ENCODE results near the gene GLYATL2.

Gene GLYATL2

GRCh38 chr11:58787903-58788302 is 56.6 kb downstream of the GLYATL2 start:
- TF ChIP-seq EZH2 (optimal IDR thresholded peaks at IDR 0.05; ENCODE audit: low read depth, low read length) (no peak), CTCF (IDR thresholded peaks at IDR 0.05; ENCODE audit: low read length) (no peak), EZH2phosphoT487 (IDR thresholded peaks at IDR 0.05; ENCODE audit: low read length) (no peak)
- H3K9me2 ChIP-seq (replicated peaks; ENCODE audit: insufficient read depth, low read length) = no peaks in the 10 kb centered on the region
- no peaks in the 10 kb centered on the region for H3K36me3 ChIP-seq (replicated peaks; ENCODE audit: insufficient read depth, low read length)
- no peaks in the 10 kb centered on the region for H3K79me2 ChIP-seq (ENCODE audit: low read length)
- H3K9me3 ChIP-seq (replicated peaks; ENCODE audit: insufficient read depth, low read length) = no peaks in the 10 kb centered on the region
- no peaks in the 10 kb centered on the region for H3K27me3 ChIP-seq (replicated peaks; ENCODE audit: insufficient read depth, low read length)
- H3K27ac ChIP-seq (ENCODE audit: low read length) = no peak overlapping the region
- no peak overlapping the region for H3K4me2 ChIP-seq (ENCODE audit: low read depth, low read length)
- H3K4me3 ChIP-seq (ENCODE audit: low read length) = no peak overlapping the region
- H2AFZ ChIP-seq (ENCODE audit: low read length) = no peak overlapping the region
- no peaks in the 10 kb centered on the region for H3F3A ChIP-seq (ENCODE audit: insufficient read depth, low read length)
- no peaks in the 10 kb centered on the region for H4K20me1 ChIP-seq (ENCODE audit: insufficient read depth, low read length)
- H3K4me1 ChIP-seq (ENCODE audit: low read length) = no peaks in the 10 kb centered on the region
- H3K9ac ChIP-seq (ENCODE audit: low read length) = no peak overlapping the region
- DNase-seq = no peak

GRCh38 chr11:58786693-58787092 is 57.8 kb downstream of the GLYATL2 start:
- Histone ChIP-seq H3K4me2 (ENCODE audit: low read depth, low read length) (no peak overlapping the region), H3K4me1 (ENCODE audit: low read length) (no peaks in the 10 kb centered on the region), H3K27me3 (replicated peaks; ENCODE audit: insufficient read depth, low read length) (no peaks in the 10 kb centered on the region), H3F3A (ENCODE audit: insufficient read depth, low read length) (no peaks in the 10 kb centered on the region), H3K9me2 (replicated peaks; ENCODE audit: insufficient read depth, low read length) (no peaks in the 10 kb centered on the region), H3K36me3 (replicated peaks; ENCODE audit: insufficient read depth, low read length) (no peaks in the 10 kb centered on the region), H2AFZ (ENCODE audit: low read length) (peak overlapping the region; percentile 24; the same call in 1 of the 2 replicates), H3K27ac (ENCODE audit: low read length) (no peak overlapping the region), H3K79me2 (ENCODE audit: low read length) (no peaks in the 10 kb centered on the region), H3K4me3 (ENCODE audit: low read length) (no peak overlapping the region), H3K9ac (ENCODE audit: low read length) (no peak overlapping the region), H3K9me3 (replicated peaks; ENCODE audit: insufficient read depth, low read length) (no peaks in the 10 kb centered on the region), H4K20me1 (ENCODE audit: insufficient read depth, low read length) (no peaks in the 10 kb centered on the region)
- no peak for TF ChIP-seq CTCF (IDR thresholded peaks at IDR 0.05; ENCODE audit: low read length)
- no peak for TF ChIP-seq EZH2 (optimal IDR thresholded peaks at IDR 0.05; ENCODE audit: low read depth, low read length)
- DNase-seq = no peak

- Histone ChIP-seq H3K9me3 (replicated peaks; ENCODE audit: insufficient read depth, low read length) (no peaks in the 10 kb centered on the region), H2AFZ (ENCODE audit: low read length) (no peak overlapping the region), H3F3A (ENCODE audit: insufficient read depth, low read length) (no peaks in the 10 kb centered on the region), H3K4me1 (ENCODE audit: low read length) (no peaks in the 10 kb centered on the region), H3K27me3 (replicated peaks; ENCODE audit: insufficient read depth, low read length) (no peaks in the 10 kb centered on the region), H3K9me2 (replicated peaks; ENCODE audit: insufficient read depth, low read length) (no peaks in the 10 kb centered on the region), H3K9ac (ENCODE audit: low read length) (no peak overlapping the region), H3K79me2 (ENCODE audit: low read length) (no peaks in the 10 kb centered on the region), H3K36me3 (replicated peaks; ENCODE audit: insufficient read depth, low read length) (no peaks in the 10 kb centered on the region), H3K4me3 (ENCODE audit: low read length) (no peak overlapping the region), H3K27ac (ENCODE audit: low read length) (no peak overlapping the region), H3K4me2 (ENCODE audit: low read depth, low read length) (no peak overlapping the region), H4K20me1 (ENCODE audit: insufficient read depth, low read length) (no peaks in the 10 kb centered on the region)
- TF ChIP-seq EZH2phosphoT487 (IDR thresholded peaks at IDR 0.05; ENCODE audit: low read length) (no peak), CTCF (IDR thresholded peaks at IDR 0.05; ENCODE audit: low read length) (peak; percentile 38)
- DNase-seq = no peak
Measured at GRCh38 chr11:58784995-58785394, 59.5 kb downstream of the GLYATL2 start.

Data from MM.1S (cell line).